SJCRH30 (cell line): ENCODE measurements around the gene PPP2R2C. TPM values are rescaled to one million over a fixed set of nuclear protein-coding genes. Genes with fewer than 3 reads are reported as not detected.

ENCODE experiments used
- DNase-seq, 2 experiments: peaks; one replicate each; pipeline ENCODE4 v3.0.0-alpha.2; 2015 to 2020
- H3K27ac ChIP-seq: fragments of 250-450 bp; sonication (Bioruptor Pico); 2 replicates; pipeline ENCODE4 v1.5.1; 2020; ENCODE audit warnings: mild to moderate bottlenecking, moderate library complexity
- H3K27me3 ChIP-seq: fragments of 250-450 bp; sonication (Bioruptor Pico); 2 replicates; pipeline ENCODE4 v1.5.1; 2020; ENCODE audit warnings: mild to moderate bottlenecking, moderate library complexity
- H3K36me3 ChIP-seq: fragments of 250-450 bp; sonication (Bioruptor Pico); 2 replicates; pipeline ENCODE4 v1.5.1; 2020; ENCODE audit warnings: mild to moderate bottlenecking, moderate library complexity
- H3K4me1 ChIP-seq: fragments of 250-450 bp; sonication (Bioruptor Pico); 2 replicates; pipeline ENCODE4 v1.5.1; 2020; ENCODE audit warnings: mild to moderate bottlenecking, moderate library complexity
- H3K4me3 ChIP-seq: fragments of 250-450 bp; sonication (Bioruptor Pico); 2 replicates; pipeline ENCODE4 v1.5.1; 2020; ENCODE audit warnings: mild to moderate bottlenecking, moderate library complexity
- H3K9me3 ChIP-seq: fragments of 250-450 bp; sonication (Bioruptor Pico); replicated peaks from 2 replicates; pipeline ENCODE4 v1.5.1; 2020; ENCODE audit warnings: mild to moderate bottlenecking, moderate library complexity
- total RNA-seq: library from RNA; depleted of rRNA; stranded (reverse); fragments of >200 nt; shearing (Covaris generic); gene quantifications from 2 replicates; pipeline ENCODE4 v1.2.3, GENCODE V29; 2014; rRNA removed

PPP2R2C gene
- total RNA-seq, result not detected in 2 replicates

GRCh38 chr4:6472387-6473263 lies at the start of gene PPP2R2C:
TSS of gene PPP2R2C (minus strand) at chr4:6472614. CDS start at chr4:6472229, 385 bp downstream.
- DNase-seq, result no peak
- 0 out of 2 replicates have a peak, but pooled peaks cover under 1% of the 10 kb centered on the region for H3K27me3 ChIP-seq
- H3K36me3 ChIP-seq, result no peaks in the 10 kb centered on the region

GRCh38 chr4:6520978-6521377 lies 48.6 kb upstream of the PPP2R2C start:
- Histone ChIP-seq H3K36me3 (no peaks in the 10 kb centered on the region), H3K27ac (no peak overlapping the region), H3K4me1 (no peaks in the 10 kb centered on the region), H3K27me3 (no peaks in the 10 kb centered on the region), H3K4me3 (no peak overlapping the region), H3K9me3 (0 out of 2 replicates have a peak, but pooled peaks cover 3% of the 10 kb centered on the region)
- DNase-seq, result peak in 1 of 2 experiments; percentile 20

More at GRCh38 chr4:6472387-6473263, at the start of gene PPP2R2C:
- Histone ChIP-seq H3K4me1 (no peaks in the 10 kb centered on the region), H3K27ac (no peak within 1 kb of the TSS), H3K4me3 (no peak within 1 kb of the TSS), H3K9me3 (no peaks in the 10 kb centered on the region)

GRCh38 chr4:6520051-6520636 lies 47.7 kb upstream of the PPP2R2C start:
- Histone ChIP-seq H3K4me3 (no peak overlapping the region), H3K27me3 (no peaks in the 10 kb centered on the region), H3K4me1 (no peaks in the 10 kb centered on the region), H3K9me3 (0 out of 2 replicates have a peak, but pooled peaks cover 3% of the 10 kb centered on the region), H3K27ac (no peak overlapping the region), H3K36me3 (no peaks in the 10 kb centered on the region)
- DNase-seq, result no peak

- Histone ChIP-seq H3K4me3 (no peak overlapping the region), H3K36me3 (no peaks in the 10 kb centered on the region), H3K27ac (no peak overlapping the region), H3K4me1 (no peaks in the 10 kb centered on the region), H3K27me3 (no peaks in the 10 kb centered on the region), H3K9me3 (0 out of 2 replicates have a peak, but pooled peaks cover 3% of the 10 kb centered on the region)
- no peak for DNase-seq
Measured at GRCh38 chr4:6517171-6517570, 44.8 kb upstream of the PPP2R2C start.

- no peak for DNase-seq
- H3K9me3 ChIP-seq, result 0 out of 2 replicates have a peak, but pooled peaks cover 3% of the 10 kb centered on the region
- H3K27ac ChIP-seq, result no peak overlapping the region
- no peaks in the 10 kb centered on the region for H3K4me1 ChIP-seq
- no peak overlapping the region for H3K4me3 ChIP-seq
- H3K36me3 ChIP-seq, result no peaks in the 10 kb centered on the region
- no peaks in the 10 kb centered on the region for H3K27me3 ChIP-seq
Measured at GRCh38 chr4:6516762-6517161, 44.3 kb upstream of the PPP2R2C start.

GRCh38 chr4:6516281-6516680 lies 43.9 kb upstream of the PPP2R2C start:
- H3K27me3 ChIP-seq, result no peaks in the 10 kb centered on the region
- H3K36me3 ChIP-seq, result no peaks in the 10 kb centered on the region
- H3K27ac ChIP-seq, result no peak overlapping the region
- H3K9me3 ChIP-seq, result 0 out of 2 replicates have a peak, but pooled peaks cover 3% of the 10 kb centered on the region
- H3K4me3 ChIP-seq, result no peak overlapping the region
- no peaks in the 10 kb centered on the region for H3K4me1 ChIP-seq
- DNase-seq, result no peak

GRCh38 chr4:6513678-6514077 lies 41.3 kb upstream of the PPP2R2C start:
- 0 out of 2 replicates have a peak, but pooled peaks cover 3% of the 10 kb centered on the region for H3K9me3 ChIP-seq
- H3K4me3 ChIP-seq, result no peak overlapping the region
- H3K4me1 ChIP-seq, result no peaks in the 10 kb centered on the region
- H3K27me3 ChIP-seq, result no peaks in the 10 kb centered on the region
- H3K27ac ChIP-seq, result no peak overlapping the region
- DNase-seq, result no peak
- no peaks in the 10 kb centered on the region for H3K36me3 ChIP-seq

GRCh38 chr4:6509587-6509986 lies 37.2 kb upstream of the PPP2R2C start:
- Histone ChIP-seq H3K4me3 (no peak overlapping the region), H3K27ac (no peak overlapping the region), H3K9me3 (peaks cover 3% of the 10 kb centered on the region; the same call in 1 of the 2 replicates), H3K4me1 (no peaks in the 10 kb centered on the region), H3K27me3 (no peaks in the 10 kb centered on the region), H3K36me3 (no peaks in the 10 kb centered on the region)
- DNase-seq, result no peak

GRCh38 chr4:6507345-6507744 lies 34.9 kb upstream of the PPP2R2C start:
- DNase-seq, result no peak
- H3K27ac ChIP-seq, result no peak overlapping the region
- H3K27me3 ChIP-seq, result no peaks in the 10 kb centered on the region
- no peaks in the 10 kb centered on the region for H3K36me3 ChIP-seq
- peaks cover 8% of the 10 kb centered on the region; the same call in 1 of the 2 replicates for H3K9me3 ChIP-seq
- no peaks in the 10 kb centered on the region for H3K4me1 ChIP-seq
- no peak overlapping the region for H3K4me3 ChIP-seq

- H3K4me1 ChIP-seq, result no peaks in the 10 kb centered on the region
- H3K27ac ChIP-seq, result no peak overlapping the region
- no peak for DNase-seq
- H3K27me3 ChIP-seq, result no peaks in the 10 kb centered on the region
- H3K36me3 ChIP-seq, result no peaks in the 10 kb centered on the region
- peaks cover 8% of the 10 kb centered on the region; the same call in 1 of the 2 replicates for H3K9me3 ChIP-seq
- no peak overlapping the region for H3K4me3 ChIP-seq
Measured at GRCh38 chr4:6506616-6507140, 34.3 kb upstream of the PPP2R2C start.

GRCh38 chr4:6504900-6505496 lies 32.6 kb upstream of the PPP2R2C start:
- H3K4me3 ChIP-seq, result no peak overlapping the region
- H3K27me3 ChIP-seq, result peaks cover 9% of the 10 kb centered on the region; the same call in 1 of the 2 replicates
- no peak overlapping the region for H3K27ac ChIP-seq
- peaks cover 8% of the 10 kb centered on the region; the same call in 1 of the 2 replicates for H3K9me3 ChIP-seq
- H3K4me1 ChIP-seq, result no peaks in the 10 kb centered on the region
- DNase-seq, result no peak
- H3K36me3 ChIP-seq, result no peaks in the 10 kb centered on the region

GRCh38 chr4:6502747-6503465 lies 30.5 kb upstream of the PPP2R2C start:
- no peak overlapping the region for H3K4me3 ChIP-seq
- H3K9me3 ChIP-seq, result peaks cover 8% of the 10 kb centered on the region; the same call in 1 of the 2 replicates
- DNase-seq, result no peak
- H3K27ac ChIP-seq, result no peak overlapping the region
- no peaks in the 10 kb centered on the region for H3K4me1 ChIP-seq
- H3K27me3 ChIP-seq, result peaks cover 12% of the 10 kb centered on the region; the same call in 1 of the 2 replicates
- no peaks in the 10 kb centered on the region for H3K36me3 ChIP-seq

GRCh38 chr4:6502147-6502546 lies 29.7 kb upstream of the PPP2R2C start:
- Histone ChIP-seq H3K9me3 (peaks cover 8% of the 10 kb centered on the region; the same call in 1 of the 2 replicates), H3K27me3 (peaks cover 12% of the 10 kb centered on the region; the same call in 1 of the 2 replicates), H3K4me3 (no peak overlapping the region), H3K27ac (no peak overlapping the region), H3K36me3 (no peaks in the 10 kb centered on the region), H3K4me1 (no peaks in the 10 kb centered on the region)
- no peak for DNase-seq

GRCh38 chr4:6501171-6501570 lies 28.8 kb upstream of the PPP2R2C start:
- H3K27me3 ChIP-seq, result peaks cover 12% of the 10 kb centered on the region; the same call in 1 of the 2 replicates
- H3K4me3 ChIP-seq, result no peak overlapping the region
- peaks cover 8% of the 10 kb centered on the region; the same call in 1 of the 2 replicates for H3K9me3 ChIP-seq
- H3K4me1 ChIP-seq, result no peaks in the 10 kb centered on the region
- H3K36me3 ChIP-seq, result no peaks in the 10 kb centered on the region
- no peak for DNase-seq
- no peak overlapping the region for H3K27ac ChIP-seq
